ENCODE data around the gene AP4B1.

AP4B1 gene

DNA sequence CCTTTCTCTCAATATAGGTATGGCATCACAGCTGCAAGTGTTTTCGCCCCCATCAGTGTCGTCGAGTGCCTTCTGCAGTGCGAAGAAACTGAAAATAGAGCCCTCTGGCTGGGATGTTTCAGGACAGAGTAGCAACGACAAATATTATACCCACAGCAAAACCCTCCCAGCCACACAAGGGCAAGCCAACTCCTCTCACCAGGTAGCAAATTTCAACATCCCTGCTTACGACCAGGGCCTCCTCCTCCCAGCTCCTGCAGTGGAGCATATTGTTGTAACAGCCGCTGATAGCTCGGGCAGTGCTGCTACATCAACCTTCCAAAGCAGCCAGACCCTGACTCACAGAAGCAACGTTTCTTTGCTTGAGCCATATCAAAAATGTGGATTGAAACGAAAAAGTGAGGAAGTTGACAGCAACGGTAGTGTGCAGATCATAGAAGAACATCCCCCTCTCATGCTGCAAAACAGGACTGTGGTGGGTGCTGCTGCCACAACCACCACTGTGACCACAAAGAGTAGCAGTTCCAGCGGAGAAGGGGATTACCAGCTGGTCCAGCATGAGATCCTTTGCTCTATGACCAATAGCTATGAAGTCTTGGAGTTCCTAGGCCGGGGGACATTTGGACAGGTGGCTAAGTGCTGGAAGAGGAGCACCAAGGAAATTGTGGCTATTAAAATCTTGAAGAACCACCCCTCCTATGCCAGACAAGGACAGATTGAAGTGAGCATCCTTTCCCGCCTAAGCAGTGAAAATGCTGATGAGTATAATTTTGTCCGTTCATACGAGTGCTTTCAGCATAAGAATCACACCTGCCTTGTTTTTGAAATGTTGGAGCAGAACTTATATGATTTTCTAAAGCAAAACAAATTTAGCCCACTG lies 36.0 kb upstream of the AP4B1 start:
- H2BK12ac ChIP-seq (ENCODE audit: low read length) = no peak overlapping the region
- no peak for DNase-seq (ENCODE audit: low spot score)
- H3K14ac ChIP-seq (ENCODE audit: low read length) = no peak overlapping the region
- no peak overlapping the region for H3K4me3 ChIP-seq (ENCODE audit: low read length in 2 of 2)
- no peak overlapping the region for H3K18ac ChIP-seq (ENCODE audit: low read length)
- no peak overlapping the region for H3K4me2 ChIP-seq (ENCODE audit: insufficient read depth, low read length, poor library complexity, severe bottlenecking)
- H2BK5ac ChIP-seq (ENCODE audit: low read length) = no peak overlapping the region
- H3K27ac ChIP-seq (replicated peaks; ENCODE audit: low read length) = no peak overlapping the region
- no peak overlapping the region for H4K91ac ChIP-seq (ENCODE audit: low read depth, low read length, poor library complexity)
- no peak overlapping the region for H4K8ac ChIP-seq (ENCODE audit: low read depth, low read length)
- peaks cover 0 to 19% of the 10 kb centered on the region in 2 donors for H3K9me3 ChIP-seq (replicated peaks in 1 of 2; ENCODE audit: control insufficient read depth in 2 of 2, insufficient read depth in 1 of 2, low read depth in 1 of 2, low read length in 2 of 2)
- no CpG with 5 or more reads among the region's 16 CpGs for WGBS, 2 donors (ENCODE audit: extremely low coverage in 2 of 2, insufficient read length in 2 of 2, insufficient replicate concordance in 1 of 2)
- H2AFZ ChIP-seq (ENCODE audit: low read length) = no peak overlapping the region
- no peak overlapping the region for H3K4ac ChIP-seq (ENCODE audit: low read length)
- no peak overlapping the region for H3K9ac ChIP-seq (ENCODE audit: low read depth, low read length, poor library complexity)
- H3K79me1 ChIP-seq (ENCODE audit: low read depth, low read length) = peaks cover 6% of the 10 kb centered on the region
- H3K36me3 ChIP-seq (replicated peaks in 1 of 2; ENCODE audit: control insufficient read depth in 2 of 2, insufficient read depth in 2 of 2, low read length in 2 of 2) = peaks cover 12 to 47% of the 10 kb centered on the region in 2 donors
- H3K4me1 ChIP-seq (ENCODE audit: control insufficient read depth in 2 of 2, insufficient read depth in 1 of 2, low read depth in 1 of 2, low read length in 2 of 2) = no peaks in the 10 kb centered on the region
- no peak overlapping the region for H2AK5ac ChIP-seq (ENCODE audit: low read depth, low read length)
- no peak overlapping the region for H3K23ac ChIP-seq (ENCODE audit: low read depth, low read length, poor library complexity)
- H2BK15ac ChIP-seq (ENCODE audit: low read length) = no peak overlapping the region
- H2BK120ac ChIP-seq (ENCODE audit: low read depth, low read length) = no peak overlapping the region
- no peaks in the 10 kb centered on the region for H3K27me3 ChIP-seq (ENCODE audit: control insufficient read depth in 3 of 3, insufficient read depth in 3 of 3, low read depth in 1 of 3, low read length in 3 of 3)

DNA sequence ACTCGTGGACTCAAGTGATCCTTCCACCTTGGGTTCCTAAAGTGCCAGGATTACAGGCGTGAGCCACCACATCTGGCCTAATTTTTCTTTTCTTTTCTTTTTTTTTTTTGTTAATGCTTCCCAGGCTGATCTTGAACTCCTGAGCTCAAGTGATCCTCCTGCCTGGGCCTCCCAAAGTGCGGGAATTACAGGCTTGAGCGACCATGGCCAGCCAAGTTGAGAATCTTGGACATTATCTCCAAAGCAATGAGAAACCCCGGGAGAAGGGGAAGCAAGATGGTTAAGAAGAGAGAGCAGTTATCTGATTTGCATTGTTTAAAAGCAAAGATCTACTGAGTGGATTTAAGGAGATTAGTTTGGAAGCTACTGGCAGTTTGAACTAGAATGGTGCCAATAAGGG lies 33.6 kb upstream of the AP4B1 start:
- no peak for DNase-seq (ENCODE audit: low spot score)
- no peak overlapping the region for H3K4me3 ChIP-seq (ENCODE audit: low read length in 2 of 2)
- H2AK5ac ChIP-seq (ENCODE audit: low read depth, low read length) = no peak overlapping the region
- H2AFZ ChIP-seq (ENCODE audit: low read length) = no peak overlapping the region
- no peak overlapping the region for H4K91ac ChIP-seq (ENCODE audit: low read depth, low read length, poor library complexity)
- no peak overlapping the region for H4K8ac ChIP-seq (ENCODE audit: low read depth, low read length)
- no peak overlapping the region for H3K9ac ChIP-seq (ENCODE audit: low read depth, low read length, poor library complexity)
- H3K27me3 ChIP-seq (ENCODE audit: control insufficient read depth in 3 of 3, insufficient read depth in 3 of 3, low read depth in 1 of 3, low read length in 3 of 3) = no peaks in the 10 kb centered on the region
- WGBS, 2 donors (ENCODE audit: extremely low coverage in 2 of 2, insufficient read length in 2 of 2, insufficient replicate concordance in 1 of 2) = no CpG with 5 or more reads among the region's 5 CpGs
- no peak overlapping the region for H3K18ac ChIP-seq (ENCODE audit: low read length)
- H2BK120ac ChIP-seq (ENCODE audit: low read depth, low read length) = no peak overlapping the region
- H3K4me1 ChIP-seq (ENCODE audit: control insufficient read depth in 2 of 2, insufficient read depth in 1 of 2, low read depth in 1 of 2, low read length in 2 of 2) = no peaks in the 10 kb centered on the region
- H3K79me1 ChIP-seq (ENCODE audit: low read depth, low read length) = peaks cover 4% of the 10 kb centered on the region
- peaks cover 0 to 2% of the 10 kb centered on the region in 2 donors for H3K9me3 ChIP-seq (replicated peaks in 1 of 2; ENCODE audit: control insufficient read depth in 2 of 2, insufficient read depth in 1 of 2, low read depth in 1 of 2, low read length in 2 of 2)
- no peak overlapping the region for H3K27ac ChIP-seq (replicated peaks; ENCODE audit: low read length)
- H3K4ac ChIP-seq (ENCODE audit: low read length) = no peak overlapping the region
- H3K23ac ChIP-seq (ENCODE audit: low read depth, low read length, poor library complexity) = no peak overlapping the region
- no peak overlapping the region for H2BK15ac ChIP-seq (ENCODE audit: low read length)
- no peak overlapping the region for H3K14ac ChIP-seq (ENCODE audit: low read length)
- H3K36me3 ChIP-seq (replicated peaks in 1 of 2; ENCODE audit: control insufficient read depth in 2 of 2, insufficient read depth in 2 of 2, low read length in 2 of 2) = peaks cover 11 to 28% of the 10 kb centered on the region in 2 donors
- no peak overlapping the region for H3K4me2 ChIP-seq (ENCODE audit: insufficient read depth, low read length, poor library complexity, severe bottlenecking)
- no peak overlapping the region for H2BK12ac ChIP-seq (ENCODE audit: low read length)
- H2BK5ac ChIP-seq (ENCODE audit: low read length) = no peak overlapping the region

DNA sequence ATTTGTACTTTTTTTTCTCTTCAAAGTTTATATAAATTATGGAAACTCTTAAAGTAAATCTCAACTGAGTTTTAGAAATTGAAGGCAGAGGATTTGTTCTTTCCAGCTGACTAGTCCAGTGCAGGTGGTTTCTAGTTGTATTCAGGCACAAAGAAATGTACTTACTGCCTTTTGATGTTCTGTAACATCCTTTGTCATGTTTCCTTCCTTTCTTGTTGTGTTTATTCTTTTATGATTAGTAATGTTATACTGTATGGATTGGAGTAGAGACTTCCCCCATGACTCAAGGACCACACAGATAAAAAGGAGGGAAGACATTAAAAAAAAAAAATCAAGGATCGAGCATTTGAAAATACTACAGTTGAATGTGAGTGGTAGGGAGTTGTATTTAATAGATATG lies 32.5 kb upstream of the AP4B1 start:
- Histone ChIP-seq H3K4me2 (ENCODE audit: insufficient read depth, low read length, poor library complexity, severe bottlenecking) (no peak overlapping the region), H3K9me3 (replicated peaks in 1 of 2; ENCODE audit: control insufficient read depth in 2 of 2, insufficient read depth in 1 of 2, low read depth in 1 of 2, low read length in 2 of 2) (no peaks in the 10 kb centered on the region), H3K23ac (ENCODE audit: low read depth, low read length, poor library complexity) (no peak overlapping the region), H3K27ac (replicated peaks; ENCODE audit: low read length) (no peak overlapping the region), H2AFZ (ENCODE audit: low read length) (no peak overlapping the region), H3K36me3 (replicated peaks in 1 of 2; ENCODE audit: control insufficient read depth in 2 of 2, insufficient read depth in 2 of 2, low read length in 2 of 2) (peaks cover 11 to 17% of the 10 kb centered on the region in 2 donors), H3K18ac (ENCODE audit: low read length) (no peak overlapping the region), H2BK12ac (ENCODE audit: low read length) (no peak overlapping the region), H2BK120ac (ENCODE audit: low read depth, low read length) (no peak overlapping the region), H3K4me1 (ENCODE audit: control insufficient read depth in 2 of 2, insufficient read depth in 1 of 2, low read depth in 1 of 2, low read length in 2 of 2) (no peaks in the 10 kb centered on the region), H3K27me3 (ENCODE audit: control insufficient read depth in 3 of 3, insufficient read depth in 3 of 3, low read depth in 1 of 3, low read length in 3 of 3) (no peaks in the 10 kb centered on the region), H2BK15ac (ENCODE audit: low read length) (no peak overlapping the region), H3K4me3 (ENCODE audit: low read length in 2 of 2) (no peak overlapping the region), H4K91ac (ENCODE audit: low read depth, low read length, poor library complexity) (no peak overlapping the region), H2AK5ac (ENCODE audit: low read depth, low read length) (no peak overlapping the region), H3K14ac (ENCODE audit: low read length) (no peak overlapping the region), H3K9ac (ENCODE audit: low read depth, low read length, poor library complexity) (no peak overlapping the region), H2BK5ac (ENCODE audit: low read length) (no peak overlapping the region), H3K4ac (ENCODE audit: low read length) (no peak overlapping the region), H4K8ac (ENCODE audit: low read depth, low read length) (no peak overlapping the region), H3K79me1 (ENCODE audit: low read depth, low read length) (peaks cover 4% of the 10 kb centered on the region)
- DNase-seq (ENCODE audit: low spot score) = no peak
- WGBS, 2 donors (ENCODE audit: extremely low coverage in 2 of 2, insufficient read length in 2 of 2, insufficient replicate concordance in 1 of 2) = 100% methylated on average over 1 of the region's 1 CpG

DNA sequence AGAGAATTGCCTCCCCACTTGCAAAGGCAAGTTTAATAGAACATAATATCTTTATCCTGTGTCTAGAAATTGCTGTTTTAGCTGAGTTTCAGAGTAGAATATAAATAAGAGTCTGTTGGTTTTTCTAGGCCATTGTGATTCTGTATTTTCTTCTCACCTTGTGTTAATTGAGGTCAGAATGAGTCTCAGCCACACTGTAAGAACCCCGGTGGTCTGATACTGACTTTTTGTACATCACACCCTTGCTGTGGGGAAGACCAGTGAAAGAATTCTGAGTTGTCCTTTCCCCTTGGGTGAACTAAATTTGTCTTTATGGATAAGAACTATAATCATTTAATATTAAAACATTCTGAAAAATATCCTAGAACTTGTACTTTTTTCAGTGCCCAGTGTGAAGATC lies 31.4 kb upstream of the AP4B1 start:
- H3K18ac ChIP-seq (ENCODE audit: low read length) = no peak overlapping the region
- no peak overlapping the region for H2BK15ac ChIP-seq (ENCODE audit: low read length)
- no peaks in the 10 kb centered on the region for H3K27me3 ChIP-seq (ENCODE audit: control insufficient read depth in 3 of 3, insufficient read depth in 3 of 3, low read depth in 1 of 3, low read length in 3 of 3)
- WGBS, 2 donors (ENCODE audit: extremely low coverage in 2 of 2, insufficient read length in 2 of 2, insufficient replicate concordance in 1 of 2) = no CpG with 5 or more reads among the region's 1 CpG
- H2BK120ac ChIP-seq (ENCODE audit: low read depth, low read length) = no peak overlapping the region
- no peak overlapping the region for H3K4ac ChIP-seq (ENCODE audit: low read length)
- peaks cover 8 to 9% of the 10 kb centered on the region in 2 donors for H3K36me3 ChIP-seq (replicated peaks in 1 of 2; ENCODE audit: control insufficient read depth in 2 of 2, insufficient read depth in 2 of 2, low read length in 2 of 2)
- no peaks in the 10 kb centered on the region for H3K9me3 ChIP-seq (replicated peaks in 1 of 2; ENCODE audit: control insufficient read depth in 2 of 2, insufficient read depth in 1 of 2, low read depth in 1 of 2, low read length in 2 of 2)
- no peak overlapping the region for H3K4me3 ChIP-seq (ENCODE audit: low read length in 2 of 2)
- H4K8ac ChIP-seq (ENCODE audit: low read depth, low read length) = no peak overlapping the region
- peaks cover 4% of the 10 kb centered on the region for H3K79me1 ChIP-seq (ENCODE audit: low read depth, low read length)
- no peak overlapping the region for H2AFZ ChIP-seq (ENCODE audit: low read length)
- H3K27ac ChIP-seq (replicated peaks; ENCODE audit: low read length) = no peak overlapping the region
- H3K14ac ChIP-seq (ENCODE audit: low read length) = no peak overlapping the region
- no peak overlapping the region for H3K23ac ChIP-seq (ENCODE audit: low read depth, low read length, poor library complexity)
- H2BK12ac ChIP-seq (ENCODE audit: low read length) = no peak overlapping the region
- no peak overlapping the region for H2AK5ac ChIP-seq (ENCODE audit: low read depth, low read length)
- no peak overlapping the region for H3K9ac ChIP-seq (ENCODE audit: low read depth, low read length, poor library complexity)
- H3K4me2 ChIP-seq (ENCODE audit: insufficient read depth, low read length, poor library complexity, severe bottlenecking) = no peak overlapping the region
- DNase-seq (ENCODE audit: low spot score) = no peak
- H3K4me1 ChIP-seq (ENCODE audit: control insufficient read depth in 2 of 2, insufficient read depth in 1 of 2, low read depth in 1 of 2, low read length in 2 of 2) = peaks cover 0 to under 1% of the 10 kb centered on the region in 2 donors
- no peak overlapping the region for H2BK5ac ChIP-seq (ENCODE audit: low read length)
- H4K91ac ChIP-seq (ENCODE audit: low read depth, low read length, poor library complexity) = no peak overlapping the region

Data from neuronal stem cell (in vitro differentiated cells).